IPS-15b (cell line): ENCODE results near the gene NXF3.
"Not testable (repeated sequence)": the region's sequence is repeated elsewhere in the genome, so short reads cannot be mapped to it uniquely, and the experiment has no call there.

Source experiments
- H3K27me3 ChIP-seq: one replicate; pipeline ENCODE4 v1.6.1; 2013; ENCODE audit warnings: low read length; ENCODE audit not compliant: control insufficient read depth, insufficient read depth
- H3K36me3 ChIP-seq: one replicate; pipeline ENCODE4 v1.6.1; 2013; ENCODE audit warnings: low read length; ENCODE audit not compliant: control insufficient read depth, insufficient read depth
- H3K4me1 ChIP-seq: one replicate; pipeline ENCODE4 v1.6.1; 2013; ENCODE audit warnings: mild to moderate bottlenecking, low read length; ENCODE audit not compliant: control insufficient read depth, insufficient read depth
- H3K4me3 ChIP-seq: one replicate; pipeline ENCODE4 v1.5.1; 2013; ENCODE audit warnings: low read depth, low read length
- H3K9ac ChIP-seq: one replicate; pipeline ENCODE4 v1.6.1; 2013; ENCODE audit warnings: low read depth, mild to moderate bottlenecking, low read length
- H3K9me3 ChIP-seq: one replicate; pipeline ENCODE4 v1.6.1; 2013; ENCODE audit warnings: mild to moderate bottlenecking, low read length; ENCODE audit not compliant: control insufficient read depth, insufficient read depth

NXF3 gene

DNA sequence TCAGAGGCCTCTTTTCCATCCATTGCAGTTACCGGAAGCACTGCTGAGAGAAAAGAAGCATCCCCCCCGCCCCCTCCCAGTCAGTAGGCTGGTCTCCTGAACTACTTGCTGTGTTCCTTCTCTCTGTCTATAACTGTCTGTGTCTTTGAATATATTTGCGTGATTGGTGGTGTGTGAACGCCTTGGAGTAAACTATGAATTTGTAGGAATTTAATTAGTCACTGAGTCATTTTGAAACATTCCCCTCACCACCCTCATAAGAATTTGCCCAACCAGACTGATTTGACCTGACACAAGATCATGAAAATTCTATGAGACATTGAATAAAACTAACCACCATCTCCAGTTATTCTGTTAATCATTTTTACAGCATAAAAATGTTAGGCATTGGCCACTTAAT is 6.7 kb upstream of the NXF3 start:
- H3K9ac ChIP-seq, result no peak overlapping the region
- no peaks in the 10 kb centered on the region for H3K9me3 ChIP-seq
- no peaks in the 10 kb centered on the region for H3K36me3 ChIP-seq
- no peaks in the 10 kb centered on the region for H3K27me3 ChIP-seq
- no peaks in the 10 kb centered on the region for H3K4me1 ChIP-seq
- H3K4me3 ChIP-seq, result no peak overlapping the region

DNA sequence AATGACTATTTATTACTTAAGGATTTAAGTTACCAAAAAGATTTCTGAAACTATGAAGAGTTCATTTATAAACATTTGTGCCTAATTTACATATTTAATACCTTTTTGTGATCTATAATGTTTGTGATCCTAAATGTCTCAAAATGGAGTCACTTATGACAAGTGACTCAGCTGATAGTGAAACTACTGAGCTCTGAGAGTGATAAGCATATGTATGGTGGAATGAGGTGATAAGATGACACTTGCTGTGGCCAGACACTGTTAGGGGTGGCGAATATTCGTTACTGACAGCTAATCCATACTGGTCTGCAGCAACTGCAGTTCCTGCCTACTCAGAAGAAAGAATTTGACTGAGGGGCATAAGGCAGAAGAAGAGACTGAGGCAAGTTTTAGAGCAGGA is 5.5 kb upstream of the NXF3 start:
- no peaks in the 10 kb centered on the region for H3K36me3 ChIP-seq
- H3K4me1 ChIP-seq, result no peaks in the 10 kb centered on the region
- H3K9me3 ChIP-seq, result no peaks in the 10 kb centered on the region
- H3K4me3 ChIP-seq, result no peak overlapping the region
- no peaks in the 10 kb centered on the region for H3K27me3 ChIP-seq
- no peak overlapping the region for H3K9ac ChIP-seq

DNA sequence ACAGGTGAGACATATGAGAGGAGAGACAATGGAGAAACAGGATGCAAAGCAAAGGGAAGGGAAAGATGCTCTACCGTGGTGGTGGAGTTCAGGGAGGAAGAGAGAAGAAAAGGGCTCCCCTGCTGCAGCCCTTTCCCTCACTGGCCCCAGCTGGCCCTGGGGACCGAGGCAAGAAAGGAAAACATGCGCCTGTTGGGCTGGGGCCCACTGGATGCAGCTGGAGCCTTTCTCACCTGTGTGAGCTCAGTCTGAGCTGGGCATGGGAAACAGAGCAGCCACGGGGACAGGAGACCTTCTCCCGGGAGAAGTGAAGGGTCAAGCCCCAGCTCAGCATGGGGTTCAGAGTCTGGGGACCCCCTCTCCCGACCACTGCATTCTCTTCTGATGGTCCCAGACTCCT is 11.9 kb downstream of the NXF3 start:
- no peak overlapping the region for H3K9ac ChIP-seq
- no peak overlapping the region for H3K4me3 ChIP-seq
- H3K4me1 ChIP-seq, result no peaks in the 10 kb centered on the region
- H3K9me3 ChIP-seq, result peaks cover 3% of the 10 kb centered on the region
- no peaks in the 10 kb centered on the region for H3K27me3 ChIP-seq
- no peaks in the 10 kb centered on the region for H3K36me3 ChIP-seq

DNA sequence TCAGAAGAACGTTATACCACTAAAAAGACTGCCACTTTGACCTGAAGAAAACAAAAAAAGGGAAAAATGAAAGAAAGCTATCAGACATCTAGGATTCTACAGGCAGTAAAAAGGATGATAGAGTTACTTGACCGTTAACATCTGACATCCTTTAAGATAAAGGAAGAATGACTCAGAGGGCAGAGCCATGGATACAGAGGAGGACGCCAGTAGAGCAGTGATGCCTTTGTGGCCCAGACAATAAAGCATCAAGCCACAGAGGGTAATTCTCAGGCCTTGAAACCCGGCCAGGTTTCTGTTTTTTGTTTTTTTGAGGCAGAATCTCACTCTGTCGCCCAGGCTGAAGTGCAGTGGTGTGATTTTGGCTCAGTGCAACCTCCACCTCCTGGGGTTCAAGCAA is 19.5 kb downstream of the NXF3 start:
- no peaks in the 10 kb centered on the region for H3K27me3 ChIP-seq
- no peak overlapping the region for H3K4me3 ChIP-seq
- no peaks in the 10 kb centered on the region for H3K36me3 ChIP-seq
- no peaks in the 10 kb centered on the region for H3K4me1 ChIP-seq
- peaks cover 3% of the 10 kb centered on the region for H3K9me3 ChIP-seq
- H3K9ac ChIP-seq, result no peak overlapping the region

DNA sequence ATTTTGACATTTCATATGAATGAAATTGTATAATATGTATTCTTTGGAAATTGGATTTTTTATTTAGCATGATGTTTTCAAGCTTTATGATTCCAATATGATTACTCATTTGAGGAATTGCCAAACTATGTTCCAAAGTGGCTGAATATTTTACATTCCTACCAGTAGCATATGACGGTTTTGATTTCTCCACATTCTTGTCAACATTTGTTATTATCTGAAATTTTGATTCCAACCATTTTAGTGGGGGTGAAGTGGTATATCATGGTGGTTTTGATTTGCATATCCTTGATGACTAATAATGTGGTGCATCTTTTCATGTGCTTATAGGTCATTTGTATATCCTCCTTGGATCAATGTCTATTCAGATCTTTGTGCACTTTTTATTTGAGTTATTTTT is 26.3 kb downstream of the NXF3 start:
- Histone ChIP-seq H3K36me3 (no peaks in the 10 kb centered on the region), H3K4me3 (no peak overlapping the region), H3K27me3 (no peaks in the 10 kb centered on the region), H3K9me3 (no peaks in the 10 kb centered on the region), H3K4me1 (no peaks in the 10 kb centered on the region), H3K9ac (no peak overlapping the region)

DNA sequence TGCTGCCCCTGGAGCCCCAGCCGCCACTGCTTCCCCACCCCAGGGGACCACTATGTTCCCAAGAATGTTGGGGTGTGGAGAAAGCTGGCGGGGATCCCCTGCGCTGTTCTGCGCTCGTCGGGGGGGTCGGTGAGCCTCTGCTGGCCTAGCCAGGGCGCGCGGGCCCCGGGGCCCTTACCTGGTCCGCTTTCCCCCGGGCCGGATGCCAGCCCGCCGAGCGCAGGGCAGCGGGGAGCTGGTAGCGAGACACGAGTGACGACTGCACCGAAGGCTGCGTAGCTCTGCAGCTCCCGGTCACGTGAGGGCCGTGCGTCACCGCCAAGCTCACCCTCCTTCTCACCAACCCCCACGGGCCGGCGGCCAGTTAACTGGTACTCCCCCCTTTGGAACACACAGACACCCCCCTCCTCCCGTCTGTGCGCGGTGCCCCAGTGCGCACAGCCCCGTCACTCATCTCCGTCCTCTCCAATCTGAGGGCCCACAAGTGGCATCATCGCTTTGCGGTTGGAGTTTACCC is 29.0 kb downstream of the NXF3 start, which contains the start of gene BEX1:
Gene BEX1 (minus strand): TSS at position 254 of the 517 bp plus-strand sequence. CDS start 897 bp downstream, outside the sequence.
- H3K27me3 ChIP-seq, result no peaks in the 10 kb centered on the region
- no peak within 1 kb of the TSS for H3K9ac ChIP-seq
- H3K9me3 ChIP-seq, result no peaks in the 10 kb centered on the region
- no peaks in the 10 kb centered on the region for H3K36me3 ChIP-seq
- no peaks in the 10 kb centered on the region for H3K4me1 ChIP-seq
- peak within 1 kb of the TSS; percentile 56 for H3K4me3 ChIP-seq

DNA sequence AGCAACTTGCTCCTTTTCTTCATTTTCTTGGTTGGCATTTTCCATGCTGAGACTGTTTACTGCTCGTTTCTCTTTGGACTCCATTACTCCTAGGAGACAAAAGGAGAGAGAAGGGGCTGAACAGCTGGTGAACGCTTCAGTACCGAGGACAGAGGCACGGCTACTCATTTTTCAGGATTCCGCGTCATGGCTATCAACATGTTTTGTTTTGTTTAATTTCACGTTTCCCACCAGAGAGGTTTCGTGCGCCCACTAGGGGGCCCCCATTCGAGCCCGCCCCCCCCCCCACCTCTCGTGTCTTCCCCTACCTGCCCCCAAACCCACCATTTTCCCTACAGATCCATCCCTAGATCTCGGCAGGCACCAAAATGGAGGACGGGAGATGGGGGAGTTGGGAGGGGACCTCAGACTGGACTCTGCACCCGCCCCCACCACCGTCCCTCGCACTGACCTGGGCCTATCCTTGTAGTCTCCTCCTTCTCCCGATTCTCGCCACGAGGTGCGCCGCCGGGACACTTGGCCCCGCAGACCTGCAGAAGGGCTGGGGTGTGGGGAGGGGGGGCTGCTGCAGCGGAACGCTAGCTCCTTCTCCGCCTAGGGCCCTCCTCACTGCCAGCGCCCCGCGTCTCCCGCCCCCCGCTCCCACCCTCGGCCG is 29.6 kb downstream of the NXF3 start:
- no peak overlapping the region for H3K9ac ChIP-seq
- no peaks in the 10 kb centered on the region for H3K4me1 ChIP-seq
- H3K4me3 ChIP-seq, result peak overlapping the region; percentile 56
- no peaks in the 10 kb centered on the region for H3K27me3 ChIP-seq
- no peaks in the 10 kb centered on the region for H3K9me3 ChIP-seq
- H3K36me3 ChIP-seq, result no peaks in the 10 kb centered on the region

DNA sequence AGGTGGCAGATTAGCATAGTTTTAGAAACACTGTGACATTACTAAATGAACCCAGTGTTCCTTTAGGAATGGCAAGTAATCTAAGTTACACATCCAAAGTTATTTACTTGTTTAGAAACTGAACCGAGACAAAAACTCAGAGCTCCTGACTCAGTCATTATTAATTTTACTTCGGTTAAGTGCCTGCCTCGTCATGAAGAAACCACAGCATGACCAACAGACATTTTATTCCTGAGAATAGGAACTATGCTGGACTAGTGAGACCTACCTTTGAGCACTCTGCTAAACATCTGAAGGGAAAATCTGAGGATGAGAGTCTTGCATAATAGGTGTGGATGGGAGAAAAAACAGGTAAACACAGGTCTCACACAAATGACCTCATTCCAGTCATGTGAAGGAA is 31.5 kb downstream of the NXF3 start:
- H3K9me3 ChIP-seq, result no peaks in the 10 kb centered on the region
- no peaks in the 10 kb centered on the region for H3K36me3 ChIP-seq
- no peak overlapping the region for H3K9ac ChIP-seq
- H3K27me3 ChIP-seq, result no peaks in the 10 kb centered on the region
- H3K4me1 ChIP-seq, result no peaks in the 10 kb centered on the region
- no peak overlapping the region for H3K4me3 ChIP-seq

DNA sequence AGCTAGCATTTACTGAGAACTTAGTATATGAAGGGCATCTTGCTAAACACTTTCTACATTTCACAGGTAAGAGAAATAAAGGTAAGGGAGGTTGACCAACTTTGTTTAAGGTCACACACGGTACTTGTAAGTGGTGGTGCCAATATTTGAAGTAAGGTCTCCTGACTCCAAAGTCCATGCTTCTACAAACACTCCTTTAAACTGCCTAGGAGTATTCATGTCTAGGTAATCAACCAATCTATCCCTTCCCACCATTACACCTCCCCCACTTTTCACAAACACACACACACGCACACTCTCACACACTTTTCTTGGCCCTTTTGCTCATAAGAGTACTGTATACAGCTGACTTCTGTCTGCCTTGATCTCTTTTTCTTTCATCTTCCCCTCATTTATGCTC is 36.0 kb downstream of the NXF3 start:
- H3K9ac ChIP-seq, result no peak overlapping the region
- no peak overlapping the region for H3K4me3 ChIP-seq
- H3K27me3 ChIP-seq, result no peaks in the 10 kb centered on the region
- no peaks in the 10 kb centered on the region for H3K36me3 ChIP-seq
- no peaks in the 10 kb centered on the region for H3K4me1 ChIP-seq
- H3K9me3 ChIP-seq, result no peaks in the 10 kb centered on the region

DNA sequence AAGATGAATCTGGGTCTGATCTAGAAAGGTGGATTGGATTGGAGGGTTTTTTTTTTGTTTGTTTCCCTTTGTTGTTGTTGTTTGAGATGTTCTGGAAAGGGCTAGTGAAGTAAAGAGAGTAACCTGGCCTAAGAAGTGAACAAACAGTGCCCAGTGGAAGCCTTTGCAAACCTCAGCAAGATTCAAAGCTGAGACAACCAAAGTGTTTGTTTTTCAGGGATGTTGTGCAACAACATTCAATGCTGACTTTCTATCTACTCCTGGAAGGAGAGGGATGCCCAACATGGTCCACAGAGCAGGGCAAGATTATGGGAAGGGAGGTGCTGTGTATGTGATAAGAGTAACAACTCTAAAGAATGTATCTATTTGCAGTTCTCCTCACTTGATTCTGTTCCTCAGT is 40.3 kb downstream of the NXF3 start:
- H3K36me3 ChIP-seq, result no peaks in the 10 kb centered on the region
- H3K4me3 ChIP-seq, result no peak overlapping the region
- H3K27me3 ChIP-seq, result no peaks in the 10 kb centered on the region
- no peaks in the 10 kb centered on the region for H3K4me1 ChIP-seq
- no peak overlapping the region for H3K9ac ChIP-seq
- H3K9me3 ChIP-seq, result no peaks in the 10 kb centered on the region

DNA sequence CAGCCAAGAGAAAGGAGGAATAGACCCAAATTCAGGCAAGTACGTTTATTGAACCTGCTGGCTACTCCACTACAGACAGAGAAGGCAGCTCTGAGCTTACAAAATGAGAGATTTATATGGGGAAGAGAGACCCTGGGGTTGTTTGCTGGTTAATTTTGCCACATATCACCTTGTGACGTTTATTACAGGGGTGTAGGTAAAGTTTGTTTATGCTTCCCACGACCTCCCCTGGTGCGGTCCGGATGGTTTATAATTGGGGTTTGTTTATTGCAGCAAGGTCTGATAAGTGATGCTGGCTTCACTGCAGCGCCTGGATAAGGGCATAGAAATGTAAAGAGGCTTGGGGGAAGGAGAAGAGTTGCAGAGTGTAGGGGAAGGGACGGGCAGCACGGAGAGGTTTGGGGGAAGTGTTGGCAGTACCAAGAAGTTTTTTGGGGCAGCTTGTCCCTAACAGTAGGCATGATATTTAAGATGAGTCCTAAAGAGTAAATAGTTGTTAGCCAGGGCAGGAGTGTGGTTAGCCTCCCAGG is 41.6 kb downstream of the NXF3 start:
- no peak overlapping the region for H3K9ac ChIP-seq
- no peaks in the 10 kb centered on the region for H3K4me1 ChIP-seq
- no peaks in the 10 kb centered on the region for H3K27me3 ChIP-seq
- no peak overlapping the region for H3K4me3 ChIP-seq
- H3K36me3 ChIP-seq, result no peaks in the 10 kb centered on the region
- no peaks in the 10 kb centered on the region for H3K9me3 ChIP-seq

DNA sequence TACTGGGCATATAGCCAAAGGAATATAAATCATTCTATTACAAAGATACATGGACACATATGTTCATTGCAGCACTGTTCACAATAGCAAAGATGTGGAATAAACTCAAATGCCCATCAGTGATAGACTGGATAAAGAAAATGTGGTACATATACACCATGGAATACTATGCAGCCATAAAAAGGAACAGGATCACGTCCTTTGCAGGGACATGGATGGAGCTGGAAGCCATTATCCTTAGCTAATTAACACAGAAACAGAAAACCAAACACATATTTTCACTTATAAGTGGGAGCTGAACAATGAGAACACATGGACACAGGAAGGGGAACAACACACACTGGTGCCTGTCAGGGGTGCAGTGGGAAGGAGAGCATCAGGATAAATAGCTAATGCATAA is 59.6 kb downstream of the NXF3 start:
- H3K4me1 ChIP-seq, H3K36me3 ChIP-seq, H3K4me3 ChIP-seq, H3K9ac ChIP-seq, H3K9me3 ChIP-seq, H3K27me3 ChIP-seq: not testable (repeated sequence)
